NCI-H510A (cell line): ENCODE results near the gene ELFN2.
"Not testable (repeated sequence)": the region's sequence is repeated elsewhere in the genome, so short reads cannot be mapped to it uniquely, and the experiment has no call there.

ENCODE experiments used
- DNase-seq: peaks from one replicate; lab custom pipeline; 2025; lab: John Stamatoyannopoulos, UW

ELFN2 gene

GRCh38 chr22:37427135-37427710 lies at the start of gene ELFN2:
ELFN2 (minus strand) TSS chr22:37427479; CDS start chr22:37375534, 51,945 bp downstream.
- no peak for DNase-seq

DNA sequence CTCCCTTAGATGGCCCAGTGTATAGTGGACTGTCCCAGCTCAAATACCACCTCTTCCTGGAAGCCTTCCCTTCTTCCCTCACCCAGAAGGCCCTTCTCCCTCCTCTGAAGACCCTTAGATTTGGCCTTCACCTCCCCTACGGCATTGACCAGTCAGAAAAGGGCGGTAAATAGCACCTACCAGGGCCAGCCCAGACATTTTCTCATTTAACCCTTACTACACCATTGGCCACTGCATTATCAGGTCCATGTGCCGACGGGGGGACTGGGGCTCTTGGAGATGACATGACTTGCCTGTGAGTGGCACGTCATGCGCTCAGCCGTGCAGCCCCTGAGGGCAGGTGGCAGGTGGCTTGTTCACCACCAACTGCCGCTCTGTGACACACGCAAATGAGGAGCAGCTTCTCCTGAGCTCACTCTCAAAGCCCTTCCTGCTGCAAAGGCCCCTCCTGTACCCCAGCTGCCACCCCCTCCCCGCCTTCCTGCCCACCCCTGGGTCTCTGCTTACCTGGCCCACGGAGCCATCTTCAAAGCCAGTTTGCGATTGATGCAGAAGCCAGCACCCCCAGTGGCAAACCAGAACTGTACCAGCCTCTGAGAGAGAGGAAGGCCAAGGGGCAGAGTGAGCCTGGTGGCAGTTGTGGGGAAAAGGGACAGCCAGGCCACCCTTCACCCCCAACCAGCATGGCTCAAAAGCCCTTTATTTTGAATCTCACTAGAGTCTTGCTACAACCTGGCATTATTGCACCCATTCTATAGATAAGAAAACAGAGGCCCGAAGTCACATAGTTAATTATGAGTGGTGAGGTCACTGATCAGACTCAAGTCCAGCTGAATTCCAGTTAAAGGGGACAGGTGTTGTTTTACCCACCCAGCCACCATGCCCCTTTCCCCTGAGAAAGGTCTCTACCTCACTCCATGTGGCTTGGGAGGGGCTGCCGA lies 49.4 kb upstream of the ELFN2 start:
- DNase-seq = no peak

GRCh38 chr22:37474447-37475090 lies 47.3 kb upstream of the ELFN2 start:
- no peak for DNase-seq

GRCh38 chr22:37473437-37473946 lies 46.2 kb upstream of the ELFN2 start:
- no peak for DNase-seq

DNA sequence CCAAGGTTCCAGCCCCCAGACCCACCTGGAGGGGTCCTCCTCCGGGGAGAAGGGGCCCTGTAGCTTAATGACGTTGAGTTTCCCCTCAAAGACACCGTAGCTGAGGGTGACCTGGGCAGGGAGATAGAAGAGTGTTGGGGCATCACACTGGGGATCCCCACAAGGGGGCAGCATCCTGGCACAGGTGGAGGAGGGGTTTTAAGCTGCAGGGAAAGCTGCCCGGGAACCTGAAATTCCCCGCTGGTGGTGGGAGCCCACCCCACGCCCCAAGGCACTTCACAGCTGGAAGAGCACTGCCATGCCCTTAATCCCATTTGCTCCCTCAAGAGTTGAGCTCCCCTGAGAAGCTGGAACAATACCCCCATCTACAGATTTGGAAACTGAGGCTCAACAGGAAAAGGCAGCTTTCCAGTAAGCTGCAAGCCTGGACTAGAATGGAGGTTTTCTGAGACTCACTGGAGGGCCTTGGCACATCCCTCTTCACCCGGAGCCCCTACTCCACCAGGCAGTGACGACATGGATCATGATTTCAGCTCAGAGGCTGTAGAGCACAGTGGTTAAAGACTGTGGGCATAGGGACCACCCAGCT lies 45.2 kb upstream of the ELFN2 start:
- DNase-seq = no peak

GRCh38 chr22:37471727-37472417 lies 44.6 kb upstream of the ELFN2 start:
- no peak for DNase-seq

DNA sequence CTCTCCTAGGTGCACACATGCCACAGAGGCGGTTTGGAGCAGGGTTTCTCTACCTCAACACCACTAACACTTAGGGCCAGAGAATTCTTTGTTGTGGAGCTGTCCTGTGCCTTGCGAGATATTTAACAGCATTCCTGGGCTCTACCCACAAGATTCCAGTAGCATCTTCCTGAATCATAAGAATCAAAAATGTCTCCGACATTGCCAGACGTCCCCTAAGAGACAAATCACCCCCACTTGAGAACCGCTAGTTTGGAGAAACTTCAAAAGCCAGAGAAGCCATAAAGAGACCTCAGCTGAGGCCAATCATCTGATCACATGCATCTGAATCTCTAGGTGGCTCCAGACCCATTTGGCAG lies 42.8 kb upstream of the ELFN2 start:
- no peak for DNase-seq

GRCh38 chr22:37469416-37470086 lies 42.3 kb upstream of the ELFN2 start:
- no peak for DNase-seq

GRCh38 chr22:37468201-37468695 lies 41.0 kb upstream of the ELFN2 start:
- not testable (repeated sequence) for DNase-seq

DNA sequence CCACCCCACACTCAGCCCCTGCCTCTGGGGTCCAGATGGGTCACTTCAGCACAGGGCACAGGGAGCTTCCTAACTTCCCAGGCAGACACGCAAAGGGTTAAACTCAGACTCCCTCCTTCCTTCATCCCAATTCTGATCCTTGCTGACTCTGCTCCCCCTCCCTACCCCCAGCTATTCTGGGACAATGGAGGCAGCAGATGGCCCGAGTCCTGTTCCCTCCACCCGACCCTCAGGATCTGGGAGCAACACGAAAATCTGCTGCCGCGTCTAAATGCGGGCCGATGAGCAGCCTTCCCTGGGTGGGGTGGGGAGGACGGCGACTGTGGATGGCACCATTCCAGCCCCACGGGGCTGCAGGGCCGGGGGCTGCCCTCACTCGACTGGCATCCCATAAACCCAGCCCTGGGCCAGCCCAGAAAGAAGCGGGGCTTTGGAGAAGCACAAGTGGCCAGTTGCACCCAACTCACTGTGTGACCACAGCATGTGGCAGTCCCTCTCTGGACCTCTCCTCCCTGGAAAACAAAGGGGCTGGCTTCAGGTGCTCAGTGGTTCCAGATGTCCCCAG lies 40.2 kb upstream of the ELFN2 start:
- DNase-seq = no peak

DNA sequence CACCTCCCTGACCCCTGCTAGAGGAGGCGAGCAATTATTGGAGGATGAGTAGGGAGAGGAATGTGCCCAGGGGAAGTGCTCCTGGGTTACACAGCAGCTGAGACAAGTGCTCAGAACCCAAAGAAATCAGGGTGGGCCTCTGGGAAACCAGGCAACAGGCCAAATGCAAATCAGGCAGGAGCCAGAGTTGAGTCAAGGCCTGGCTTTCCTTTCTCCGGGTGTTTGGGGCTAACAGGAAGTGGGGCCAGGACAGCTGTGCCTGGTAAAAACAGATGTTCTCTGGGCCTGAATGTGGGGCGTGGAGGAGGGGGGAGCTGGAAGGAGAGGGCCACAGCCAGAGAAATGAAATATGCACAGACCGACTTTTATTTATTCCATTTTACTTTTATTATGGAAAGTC lies 36.9 kb upstream of the ELFN2 start:
- no peak for DNase-seq

GRCh38 chr22:37462983-37463382 lies 35.7 kb upstream of the ELFN2 start:
- DNase-seq = no peak

GRCh38 chr22:37462436-37462835 lies 35.2 kb upstream of the ELFN2 start:
- DNase-seq = no peak

GRCh38 chr22:37461961-37462360 lies 34.7 kb upstream of the ELFN2 start:
- no peak for DNase-seq

GRCh38 chr22:37460684-37461083 lies 33.4 kb upstream of the ELFN2 start:
- DNase-seq = no peak

DNA sequence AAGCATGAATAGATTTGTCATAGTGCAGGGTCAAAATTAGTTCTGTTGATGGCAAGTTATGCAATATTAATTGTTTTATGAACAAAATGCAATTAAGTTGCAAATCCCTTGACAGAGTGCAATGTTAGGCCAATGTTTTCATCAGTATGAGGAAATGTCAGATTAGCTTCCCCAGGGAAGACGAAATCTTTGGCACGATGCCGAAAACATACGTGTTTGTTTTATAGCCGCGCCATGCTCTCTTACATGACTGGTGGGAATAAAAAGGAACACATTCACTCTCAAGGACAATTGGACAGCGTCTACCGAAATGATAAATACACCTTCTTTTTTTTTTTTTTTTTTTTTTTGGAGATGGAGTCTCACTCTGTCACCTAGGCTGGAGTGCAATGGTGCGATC lies 31.9 kb upstream of the ELFN2 start:
- DNase-seq = no peak

DNA sequence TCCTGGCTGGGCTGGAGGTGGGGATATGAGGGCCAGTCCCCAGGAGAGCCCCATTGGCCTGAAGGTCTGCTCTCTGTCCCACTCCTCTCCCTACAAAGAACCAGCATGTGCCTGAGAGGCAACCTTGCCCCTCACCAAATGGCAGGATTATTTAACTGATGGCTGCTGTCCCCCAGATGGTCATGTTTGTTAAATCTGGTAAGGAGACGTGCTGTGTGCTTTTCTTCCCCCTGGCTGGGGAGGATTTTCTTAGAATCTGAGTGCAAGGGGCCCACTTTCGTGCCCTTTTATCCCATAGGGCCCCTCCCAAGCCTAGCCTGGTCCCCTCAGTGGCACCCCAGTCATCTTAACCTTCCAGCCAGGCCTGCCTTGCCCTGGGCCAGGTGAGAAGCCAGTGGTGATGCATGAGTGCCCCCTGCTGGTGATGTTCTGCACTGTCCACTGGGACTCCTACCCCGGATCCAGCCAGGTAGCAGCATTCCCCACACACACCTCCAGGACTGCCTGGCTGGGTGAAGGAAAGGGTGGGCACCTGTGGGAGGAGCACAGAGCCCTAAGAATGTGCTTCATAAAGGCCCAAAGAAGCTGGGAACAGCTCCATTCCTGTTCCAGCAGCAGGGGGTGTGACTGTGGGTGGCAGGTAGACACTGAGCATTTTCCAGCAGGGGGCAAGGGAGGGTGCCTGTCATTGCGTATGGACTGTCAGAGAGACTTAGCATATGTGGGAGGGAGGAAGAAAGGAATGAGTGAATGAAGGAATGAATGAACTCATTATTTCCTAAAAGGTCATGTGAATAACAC lies 30.0 kb upstream of the ELFN2 start:
- no peak for DNase-seq

GRCh38 chr22:37456346-37456745 lies 29.1 kb upstream of the ELFN2 start:
- DNase-seq = no peak

DNA sequence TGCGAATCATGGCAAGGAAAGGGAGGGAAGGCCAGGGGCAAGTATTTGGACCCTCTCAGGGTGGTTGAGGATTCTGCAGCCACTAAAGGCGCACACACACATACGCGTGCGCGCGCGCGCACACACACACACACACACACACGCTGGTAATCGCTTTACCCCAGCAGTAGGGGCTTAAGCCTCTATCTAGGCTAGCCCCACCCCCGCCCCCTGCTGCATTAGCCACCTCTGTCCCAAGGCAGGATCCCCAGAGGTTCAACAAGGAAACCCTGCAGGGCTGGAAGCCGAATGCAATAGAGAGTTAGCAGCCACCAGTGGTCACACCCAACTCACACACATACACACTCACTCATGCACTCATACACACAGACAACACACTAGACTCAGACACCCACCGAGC lies 28.6 kb upstream of the ELFN2 start:
- DNase-seq = no peak
